Mucosa of stomach (tissue), 1 donor: Measurements from ENCODE around the gene AKAP12.

ENCODE experiments used
- H3K27me3 ChIP-seq: one replicate; pipeline ENCODE4 v1.7.0; 2013; ENCODE audit warnings: mild to moderate bottlenecking, low read length; ENCODE audit not compliant: control insufficient read depth, insufficient read depth
- H3K36me3 ChIP-seq: one replicate; pipeline ENCODE4 v1.7.0; 2013; ENCODE audit warnings: low read length; ENCODE audit not compliant: control insufficient read depth, insufficient read depth
- H3K4me1 ChIP-seq: one replicate; pipeline ENCODE4 v1.7.0; 2013; ENCODE audit warnings: mild to moderate bottlenecking, low read length; ENCODE audit not compliant: control insufficient read depth, insufficient read depth
- H3K4me3 ChIP-seq: one replicate; pipeline ENCODE4 v1.7.0; 2013; ENCODE audit warnings: low read length
- H3K9ac ChIP-seq: one replicate; pipeline ENCODE4 v1.7.0; 2013; ENCODE audit warnings: mild to moderate bottlenecking, low read length, moderate library complexity
- H3K9me3 ChIP-seq: one replicate; pipeline ENCODE4 v1.7.0; 2013; ENCODE audit warnings: mild to moderate bottlenecking, low read length, moderate library complexity; ENCODE audit not compliant: control insufficient read depth
- donor health status: Pancreatic carcinoma.

AKAP12 gene

DNA sequence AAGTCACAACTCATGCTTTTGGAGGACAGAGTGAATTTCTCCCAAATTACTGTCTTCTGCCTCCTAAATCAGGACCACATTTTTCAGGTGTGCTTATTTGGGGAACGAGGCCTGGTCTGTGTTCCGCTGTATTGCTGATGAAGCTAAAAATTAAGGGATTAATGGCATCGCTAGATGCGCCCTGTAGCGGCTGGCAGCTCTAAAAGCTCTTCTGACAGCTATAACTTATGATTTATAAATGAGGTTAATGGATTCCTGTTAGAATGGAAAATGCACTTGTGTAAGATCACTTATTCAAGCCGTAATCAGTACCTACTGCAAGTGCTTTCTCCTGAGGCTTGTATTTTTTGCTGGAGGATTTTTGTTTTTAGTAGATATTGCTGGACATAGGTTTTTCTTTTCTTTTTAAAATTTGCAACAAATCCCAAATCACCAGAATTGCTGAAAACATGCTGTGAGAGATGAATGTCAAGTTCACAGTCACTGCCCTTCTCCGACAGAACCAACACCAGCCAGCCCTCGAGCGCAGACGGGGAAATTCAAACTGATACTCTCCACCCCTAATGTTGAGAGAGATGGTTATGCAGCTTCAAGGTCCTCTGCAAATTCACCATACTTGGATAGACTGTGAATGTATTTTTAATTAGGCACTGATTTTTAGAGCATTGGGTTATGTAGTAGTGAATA, 49.1 kb downstream of the AKAP12 start:
- H3K36me3 ChIP-seq = no peaks in the 10 kb centered on the region
- H3K4me3 ChIP-seq = no peak overlapping the region
- no peak overlapping the region for H3K9ac ChIP-seq
- no peaks in the 10 kb centered on the region for H3K9me3 ChIP-seq
- peaks cover 4% of the 10 kb centered on the region for H3K4me1 ChIP-seq
- H3K27me3 ChIP-seq = no peaks in the 10 kb centered on the region

DNA sequence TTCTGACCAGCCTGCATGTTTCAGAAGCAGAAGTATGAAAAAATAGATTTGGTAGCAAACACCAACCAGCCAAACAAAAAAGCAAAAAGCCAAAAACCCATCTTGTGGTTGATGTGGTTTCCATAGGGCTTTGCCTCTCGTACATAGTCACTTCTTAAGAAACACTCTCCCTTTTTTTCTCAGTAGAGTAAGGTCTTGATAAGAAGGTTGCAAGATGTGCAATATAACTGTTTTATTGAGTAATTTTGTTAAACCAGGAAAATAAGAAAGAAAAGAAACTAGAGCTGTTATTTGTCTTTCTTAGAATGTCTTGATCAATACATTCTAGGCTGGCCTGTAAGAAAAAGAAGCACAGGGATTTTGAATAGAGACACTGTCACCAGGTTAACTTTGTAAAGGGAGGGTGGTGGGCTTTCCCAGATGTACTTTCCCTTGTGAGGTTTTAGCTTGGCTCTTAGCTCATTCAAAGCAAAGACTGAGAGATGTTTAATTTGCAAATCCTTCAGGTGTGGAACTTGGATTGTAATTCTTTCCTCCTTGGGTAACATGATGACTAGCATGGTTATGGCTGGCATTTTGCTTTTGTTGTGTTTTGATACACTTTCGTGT, 49.7 kb downstream of the AKAP12 start:
- H3K4me1 ChIP-seq = peaks cover 4% of the 10 kb centered on the region
- no peaks in the 10 kb centered on the region for H3K27me3 ChIP-seq
- no peaks in the 10 kb centered on the region for H3K9me3 ChIP-seq
- H3K9ac ChIP-seq = no peak overlapping the region
- no peak overlapping the region for H3K4me3 ChIP-seq
- no peaks in the 10 kb centered on the region for H3K36me3 ChIP-seq

DNA sequence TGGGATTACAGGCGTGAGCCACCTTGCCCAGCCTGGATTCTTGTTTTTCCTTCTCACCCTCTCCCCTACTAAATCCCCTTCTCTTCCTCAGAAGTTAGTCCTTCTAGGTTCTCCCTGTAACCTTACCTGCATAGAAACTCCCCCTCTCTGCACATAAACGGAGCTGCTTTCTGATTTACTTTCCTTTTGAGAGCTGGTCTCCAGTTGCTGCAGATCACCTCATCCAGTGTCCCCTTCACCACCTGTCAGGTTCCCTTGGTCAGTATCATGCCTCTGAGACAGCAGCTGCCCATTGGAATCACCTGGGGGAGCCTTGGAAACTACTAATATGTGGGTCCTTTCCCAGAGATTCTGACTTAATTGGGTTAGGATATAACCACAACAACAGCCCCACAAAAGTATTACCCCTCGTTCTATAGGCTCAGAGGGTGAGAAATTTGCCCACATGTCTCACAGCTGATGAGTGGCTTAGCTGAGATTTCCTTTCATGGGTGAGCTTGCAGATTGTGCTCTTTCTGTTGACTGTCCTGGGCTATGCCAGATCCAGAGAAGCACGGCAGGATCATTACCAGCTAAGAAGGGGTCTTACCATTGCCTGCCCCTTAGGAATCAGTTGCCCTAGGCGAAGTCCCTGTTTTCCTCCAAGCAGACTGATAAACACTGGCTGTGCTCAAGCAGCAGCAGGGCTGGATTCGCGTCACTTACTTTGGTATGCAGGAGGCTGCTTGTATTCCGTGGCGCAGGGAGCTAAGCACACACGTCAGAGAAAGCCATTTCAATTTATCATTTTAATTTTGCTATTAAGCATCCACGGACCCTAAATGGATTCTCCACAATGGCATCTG, 51.3 kb downstream of the AKAP12 start:
- Histone ChIP-seq H3K9ac (no peak overlapping the region), H3K4me3 (no peak overlapping the region)

DNA sequence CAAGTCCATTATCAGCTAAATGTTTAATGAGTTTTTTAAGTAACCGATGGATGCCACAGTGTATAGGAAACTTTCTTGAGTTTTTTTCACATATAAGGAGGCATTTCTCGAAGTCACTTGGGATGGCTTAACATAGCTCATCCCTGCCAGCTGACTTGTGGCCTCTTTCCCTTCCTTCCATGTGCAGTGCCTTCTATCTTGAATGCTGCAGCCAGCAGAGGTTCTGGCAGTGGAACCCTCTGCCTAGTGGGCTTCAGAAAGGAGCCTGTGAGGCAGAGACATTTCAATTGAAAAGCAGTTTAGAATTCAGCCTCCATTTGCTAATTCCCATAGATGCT, 51.9 kb downstream of the AKAP12 start:
- Histone ChIP-seq H3K4me3 (no peak overlapping the region), H3K27me3 (no peaks in the 10 kb centered on the region), H3K9ac (no peak overlapping the region), H3K36me3 (no peaks in the 10 kb centered on the region), H3K9me3 (no peaks in the 10 kb centered on the region), H3K4me1 (peaks cover 4% of the 10 kb centered on the region)

More for the DNA sequence above, 51.3 kb downstream of the AKAP12 start:
- Histone ChIP-seq H3K36me3 (no peaks in the 10 kb centered on the region), H3K27me3 (no peaks in the 10 kb centered on the region), H3K4me1 (peaks cover 4% of the 10 kb centered on the region), H3K9me3 (no peaks in the 10 kb centered on the region)

DNA sequence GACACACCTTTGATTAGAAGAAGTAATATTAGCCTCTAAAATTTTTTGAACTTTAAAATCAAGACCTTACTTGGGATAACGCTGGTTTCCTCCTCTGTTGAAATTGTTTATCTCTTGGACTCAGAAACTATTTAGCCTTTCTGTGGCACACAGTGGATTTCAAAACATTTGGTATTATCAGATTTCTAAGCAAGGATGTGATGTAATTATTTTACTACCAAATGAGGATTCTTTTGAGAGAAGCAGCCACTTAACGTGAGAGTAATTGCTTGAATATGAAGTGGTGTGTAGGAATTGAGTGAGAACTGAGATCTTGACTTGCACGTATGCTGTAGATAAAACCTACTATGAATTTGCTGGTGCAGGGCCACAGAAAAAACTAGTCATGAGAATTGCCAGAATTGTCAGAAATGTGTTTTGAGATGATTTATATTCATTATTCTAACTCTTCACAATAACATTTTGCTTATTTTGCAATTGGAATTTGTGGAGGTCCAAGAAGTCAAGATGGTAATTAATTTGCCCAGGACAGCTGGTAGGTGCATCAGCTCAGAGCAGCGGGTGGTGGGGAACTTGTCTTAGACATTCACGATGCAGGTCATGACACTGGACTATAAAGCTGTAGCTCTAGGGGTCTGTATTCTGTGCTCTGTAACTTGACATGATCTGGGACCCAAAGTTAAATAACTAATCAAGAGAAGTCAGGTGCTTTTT, 53.4 kb downstream of the AKAP12 start:
- Histone ChIP-seq H3K36me3 (no peaks in the 10 kb centered on the region), H3K4me1 (peaks cover 4% of the 10 kb centered on the region), H3K4me3 (no peak overlapping the region), H3K27me3 (no peaks in the 10 kb centered on the region), H3K9ac (no peak overlapping the region), H3K9me3 (no peaks in the 10 kb centered on the region)

DNA sequence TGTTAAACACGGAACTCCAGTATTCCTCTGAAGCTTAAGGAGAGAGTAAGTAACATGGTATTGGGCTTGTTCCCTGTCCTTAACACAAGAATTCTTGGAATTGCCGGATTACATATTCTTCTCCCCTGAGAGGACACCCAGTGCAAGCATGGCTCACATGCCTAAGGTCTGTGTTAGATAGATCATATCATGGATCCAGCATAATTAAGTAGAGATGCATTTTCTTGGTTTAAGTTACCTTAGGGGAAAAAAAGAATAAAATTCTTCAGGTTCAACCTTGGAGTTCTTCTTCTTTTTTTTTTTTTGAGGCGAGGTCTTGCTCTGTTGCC, 53.9 kb downstream of the AKAP12 start:
- H3K9me3 ChIP-seq = no peaks in the 10 kb centered on the region
- peaks cover 4% of the 10 kb centered on the region for H3K4me1 ChIP-seq
- H3K4me3 ChIP-seq = no peak overlapping the region
- H3K36me3 ChIP-seq = no peaks in the 10 kb centered on the region
- no peak overlapping the region for H3K9ac ChIP-seq
- no peaks in the 10 kb centered on the region for H3K27me3 ChIP-seq

DNA sequence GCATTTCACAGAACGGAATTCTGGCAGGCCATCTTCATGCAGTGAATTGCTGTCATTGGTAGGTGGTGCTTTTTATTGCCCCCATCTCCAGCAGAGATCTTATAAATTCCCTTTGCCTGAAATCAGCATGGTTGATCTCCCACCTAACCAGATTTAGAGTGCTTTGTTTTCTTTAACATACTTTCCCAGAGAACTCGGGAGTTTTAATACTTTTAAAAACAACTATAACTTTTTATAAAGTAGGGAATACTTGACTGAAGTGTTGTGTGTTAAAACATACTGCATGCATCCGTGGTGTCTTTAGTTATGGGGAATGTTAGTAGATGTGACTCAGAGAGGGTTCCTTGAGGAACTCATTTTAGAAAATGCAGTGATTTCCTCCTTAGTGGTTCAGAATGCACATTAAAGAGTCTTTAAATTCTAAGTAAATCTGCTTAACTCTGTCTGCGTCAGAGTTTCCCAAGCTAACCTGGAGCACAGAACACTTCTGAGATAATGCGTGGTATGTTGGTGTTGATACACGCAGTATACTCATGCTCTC, 54.9 kb downstream of the AKAP12 start:
- Histone ChIP-seq H3K4me1 (peaks cover 4% of the 10 kb centered on the region), H3K36me3 (no peaks in the 10 kb centered on the region), H3K4me3 (no peak overlapping the region), H3K9me3 (no peaks in the 10 kb centered on the region), H3K27me3 (no peaks in the 10 kb centered on the region), H3K9ac (no peak overlapping the region)

DNA sequence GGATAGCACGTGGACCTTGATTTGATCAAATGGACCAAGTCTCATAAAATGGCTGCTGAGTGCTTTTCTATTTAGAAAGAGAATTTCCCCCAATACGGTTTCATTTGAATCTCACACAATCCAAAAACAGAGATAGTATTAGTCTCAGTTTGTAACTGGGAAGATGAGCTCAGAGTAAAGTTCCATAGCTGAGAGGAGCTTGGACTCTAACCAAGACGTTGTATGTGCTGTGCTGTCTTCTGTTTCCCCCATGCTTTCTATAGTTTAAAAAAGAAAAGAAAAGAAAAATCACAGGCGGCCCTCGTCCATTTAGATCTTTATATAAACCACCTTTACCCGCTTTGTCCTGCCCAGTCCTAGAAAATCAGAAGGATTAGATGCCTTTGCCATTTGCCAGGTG, 58.1 kb downstream of the AKAP12 start:
- Histone ChIP-seq H3K9me3 (no peaks in the 10 kb centered on the region), H3K4me3 (no peak overlapping the region), H3K27me3 (no peaks in the 10 kb centered on the region), H3K4me1 (peaks cover 4% of the 10 kb centered on the region), H3K9ac (no peak overlapping the region), H3K36me3 (no peaks in the 10 kb centered on the region)

DNA sequence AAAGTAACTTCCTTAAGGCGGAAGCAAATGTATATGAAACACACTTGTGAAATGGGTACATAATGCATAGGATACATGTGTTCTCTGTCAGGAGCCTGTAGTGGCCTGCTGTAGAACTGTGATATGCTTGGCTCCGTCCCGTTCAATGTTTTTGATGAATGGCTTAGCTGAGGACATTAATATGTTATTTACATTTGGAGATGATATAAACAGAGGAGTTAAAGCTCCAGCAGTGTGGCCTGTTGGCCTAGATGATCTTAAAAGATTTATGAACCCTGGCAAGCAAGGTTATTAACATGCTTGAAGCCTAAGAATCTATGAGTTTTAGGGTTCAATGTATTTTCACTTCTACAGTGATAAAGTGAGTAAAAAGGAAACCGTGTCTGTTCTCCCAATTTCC, 59.2 kb downstream of the AKAP12 start:
- Histone ChIP-seq H3K36me3 (no peaks in the 10 kb centered on the region), H3K9me3 (no peaks in the 10 kb centered on the region), H3K4me1 (no peaks in the 10 kb centered on the region), H3K9ac (no peak overlapping the region), H3K27me3 (no peaks in the 10 kb centered on the region), H3K4me3 (no peak overlapping the region)

DNA sequence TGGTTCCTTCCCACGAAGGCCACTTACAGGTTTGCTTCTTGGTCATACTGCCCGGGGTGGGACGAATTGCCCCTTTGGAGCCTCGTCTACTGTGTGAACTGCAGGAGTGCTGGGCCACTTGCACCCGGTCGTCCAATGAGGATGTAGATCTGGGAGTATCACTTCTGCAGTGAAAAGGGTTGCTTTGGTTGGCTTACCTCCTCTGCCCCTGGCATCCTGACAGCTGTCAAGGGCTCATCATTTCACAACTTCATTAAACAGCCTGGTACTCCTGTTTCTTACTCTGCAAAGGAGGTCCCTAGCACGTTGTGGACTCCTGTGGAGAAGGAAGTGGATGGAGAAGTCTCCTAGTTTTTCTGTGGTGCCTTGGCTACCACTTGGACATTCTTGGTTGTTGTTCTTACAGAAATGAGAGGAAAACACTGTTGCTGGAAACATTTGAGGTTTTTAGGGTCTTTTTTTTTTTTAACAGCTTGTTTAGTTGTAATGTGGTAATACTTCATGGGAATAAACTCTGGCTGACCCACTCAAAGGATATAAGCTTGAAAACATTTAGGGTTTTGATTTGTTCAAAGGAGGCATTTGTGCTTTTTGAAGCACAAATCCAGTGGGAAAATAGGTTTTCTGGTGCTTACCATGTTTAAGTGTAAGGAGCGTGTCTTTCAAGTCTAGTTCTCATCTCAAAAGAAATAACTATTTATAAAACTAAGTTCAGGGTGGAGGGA, 60.7 kb downstream of the AKAP12 start:
- no peaks in the 10 kb centered on the region for H3K4me1 ChIP-seq
- no peaks in the 10 kb centered on the region for H3K36me3 ChIP-seq
- no peak overlapping the region for H3K9ac ChIP-seq
- no peaks in the 10 kb centered on the region for H3K27me3 ChIP-seq
- H3K9me3 ChIP-seq = no peaks in the 10 kb centered on the region
- H3K4me3 ChIP-seq = no peak overlapping the region

DNA sequence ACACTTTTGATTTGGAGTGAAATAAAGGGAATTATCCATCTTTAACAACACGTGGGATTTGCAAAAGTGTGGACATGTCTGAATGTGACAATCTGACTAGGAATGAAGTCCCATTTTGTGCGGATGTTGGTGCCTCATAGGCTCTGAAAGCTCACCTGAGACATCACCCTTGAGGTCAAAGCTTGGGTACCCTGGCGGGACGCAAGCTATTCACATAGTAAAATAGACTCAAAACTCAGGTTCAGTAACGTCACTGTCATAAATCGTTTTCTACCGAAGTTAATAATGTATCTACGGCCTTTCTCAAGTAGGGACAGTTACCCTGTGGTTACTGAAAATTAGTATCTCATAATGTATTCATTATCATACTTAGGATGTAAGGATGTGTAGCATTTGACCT, 61.8 kb downstream of the AKAP12 start:
- Histone ChIP-seq H3K9ac (no peak overlapping the region), H3K4me3 (no peak overlapping the region), H3K9me3 (no peaks in the 10 kb centered on the region), H3K36me3 (no peaks in the 10 kb centered on the region), H3K27me3 (no peaks in the 10 kb centered on the region), H3K4me1 (no peaks in the 10 kb centered on the region)
